Stimulated activated CD4-positive, alpha-beta T cell treated with anti-CD3 and anti-CD28 coated beads, Interleukin-1b, Interleukin-23, amount 100 ng/mL, for 4 hours (primary cell): ENCODE data around the gene SMYD3.
"Not testable (repeated sequence)": the region's sequence is repeated elsewhere in the genome, so short reads cannot be mapped to it uniquely, and the experiment has no call there.

Experiments used
- DNase-seq, 2 donors: peaks; one replicate each; pipeline ENCODE4 v3.0.0-alpha.2; 2020; ENCODE audit warnings: low read depth in 2 of 2

SMYD3 gene

GRCh38 chr1:245718951-245719350 lies 788.1 kb downstream of the SMYD3 start:
- DNase-seq: no peak

- no peak for DNase-seq
These were observed 789.0 kb downstream of the SMYD3 start for GRCh38 chr1:245718123-245718522.

GRCh38 chr1:245717611-245718010 lies 789.5 kb downstream of the SMYD3 start:
- no peak for DNase-seq

GRCh38 chr1:245716561-245716960 lies 790.5 kb downstream of the SMYD3 start:
- DNase-seq: no peak

- no peak for DNase-seq
These were observed 791.1 kb downstream of the SMYD3 start for GRCh38 chr1:245715970-245716369.

- DNase-seq: no peak
These were observed 791.8 kb downstream of the SMYD3 start for GRCh38 chr1:245715291-245715701.

GRCh38 chr1:245714027-245714426 lies 793.1 kb downstream of the SMYD3 start:
- DNase-seq: not testable (repeated sequence)

- DNase-seq: no peak
These were observed 795.8 kb downstream of the SMYD3 start for GRCh38 chr1:245710961-245711903.

- no peak for DNase-seq
These were observed 799.1 kb downstream of the SMYD3 start for GRCh38 chr1:245707941-245708340.

GRCh38 chr1:245704765-245705164 lies 802.3 kb downstream of the SMYD3 start:
- DNase-seq: no peak

- no peak for DNase-seq
These were observed 802.7 kb downstream of the SMYD3 start for GRCh38 chr1:245704341-245704740.

GRCh38 chr1:245702346-245702745 lies 804.7 kb downstream of the SMYD3 start:
- DNase-seq: no peak

GRCh38 chr1:245701631-245702030 lies 805.4 kb downstream of the SMYD3 start:
- no peak for DNase-seq

GRCh38 chr1:245700631-245701030 lies 806.4 kb downstream of the SMYD3 start:
- no peak for DNase-seq
